Measurements from ENCODE around the gene MTERF4.

- TF ChIP-seq CTCF (IDR thresholded peaks at IDR 0.05) (no peak), POLR2A (IDR thresholded peaks at IDR 0.05) (no peak)
Observed at GRCh38 chr2:241112046-241112445, 10.0 kb upstream of the MTERF4 start.
